Loucy (cell line): ENCODE results near the gene CYP2E1.
"Not testable (repeated sequence)": the region's sequence is repeated elsewhere in the genome, so short reads cannot be mapped to it uniquely, and the experiment has no call there.

Experiments used
- CTCF ChIP-seq: fragments of 200-600 bp; sonication (generic); conservative IDR thresholded peaks from 2 replicates; pipeline ENCODE4 v1.5.1; 2014; ENCODE audit warnings: mild to moderate bottlenecking, antibody characterized with exemption, low read length
- EZH2phosphoT487 ChIP-seq: fragments of 200-600 bp; IDR thresholded peaks from 2 replicates; pipeline ENCODE4 v1.6.1; 2018; ENCODE audit warnings: antibody characterized with exemption, mild to moderate bottlenecking, moderate library complexity, borderline replicate concordance

GRCh38 chr10:133518517-133518916, 8.6 kb upstream of the CYP2E1 start:
- not testable (repeated sequence) for TF ChIP-seq CTCF, EZH2phosphoT487
